ENCODE data around the gene MC5R. TPM values are rescaled to one million over a fixed set of nuclear protein-coding genes. Genes with fewer than 3 reads are reported as not detected.

The MC5R gene
- total RNA-seq, 4 donors from 2014 or later = not detected

GRCh38 chr18:13809531-13810255 is 14.3 kb upstream of the MC5R start:
- no peak overlapping the region for H3K4me3 ChIP-seq
- 50% methylated on average over 5 of the region's 5 CpGs for WGBS
- H3K27me3 ChIP-seq = no peaks in the 10 kb centered on the region
- H3K4me1 ChIP-seq = no peaks in the 10 kb centered on the region
- intact Hi-C loops (cut with DNase I) = no loop called here
- H3K27ac ChIP-seq (replicated peaks in 1 of 4) = no peak overlapping the region
- H3K36me3 ChIP-seq = no peaks in the 10 kb centered on the region
- TF ChIP-seq EP300 (IDR thresholded peaks at IDR 0.05) = no peak
- no peak for DNase-seq (ENCODE audit: extremely low spot score)
- no peaks in the 10 kb centered on the region for H3K9me3 ChIP-seq

- Histone ChIP-seq H3K27me3 (no peaks in the 10 kb centered on the region), H3K27ac (replicated peaks in 1 of 4) (no peak overlapping the region), H3K4me3 (no peak overlapping the region), H3K4me1 (no peaks in the 10 kb centered on the region), H3K36me3 (no peaks in the 10 kb centered on the region), H3K9me3 (no peaks in the 10 kb centered on the region)
- 55% methylated on average over 10 of the region's 10 CpGs for WGBS
- intact Hi-C loops (cut with DNase I) = no loop called here
- DNase-seq (ENCODE audit: extremely low spot score) = no peak
- no peak for TF ChIP-seq CTCF (IDR thresholded peaks at IDR 0.05)
- TF ChIP-seq POLR2AphosphoS5 (IDR thresholded peaks at IDR 0.05) = no peak
- TF ChIP-seq POLR2A (IDR thresholded peaks at IDR 0.05; ENCODE audit: low read depth) = no peak
- no peak for TF ChIP-seq EP300 (IDR thresholded peaks at IDR 0.05)
Measured at GRCh38 chr18:13810950-13811485, 12.9 kb upstream of the MC5R start.

- Histone ChIP-seq H3K4me1 (no peaks in the 10 kb centered on the region), H3K9me3 (no peaks in the 10 kb centered on the region), H3K4me3 (no peak overlapping the region), H3K36me3 (no peaks in the 10 kb centered on the region), H3K27ac (replicated peaks in 1 of 4) (no peak overlapping the region), H3K27me3 (no peaks in the 10 kb centered on the region)
- DNase-seq (ENCODE audit: extremely low spot score) = no peak
- intact Hi-C loops (cut with DNase I) = no loop called here
- no peak for TF ChIP-seq POLR2A (IDR thresholded peaks at IDR 0.05; ENCODE audit: low read depth)
- no peak for TF ChIP-seq POLR2AphosphoS5 (IDR thresholded peaks at IDR 0.05)
- TF ChIP-seq EP300 (IDR thresholded peaks at IDR 0.05) = no peak
- TF ChIP-seq CTCF (IDR thresholded peaks at IDR 0.05) = no peak
- WGBS = 51% methylated on average over 6 of the region's 6 CpGs
Measured at GRCh38 chr18:13811993-13812392, 12.0 kb upstream of the MC5R start.

- 21% methylated on average over 4 of the region's 4 CpGs for WGBS
- DNase-seq (ENCODE audit: extremely low spot score) = no peak
- no peaks in the 10 kb centered on the region for H3K9me3 ChIP-seq
Measured at GRCh38 chr18:13813271-13813849, 10.6 kb upstream of the MC5R start.

More at GRCh38 chr18:13813271-13813849, 10.6 kb upstream of the MC5R start:
- Histone ChIP-seq H3K4me3 (no peak overlapping the region), H3K27me3 (no peaks in the 10 kb centered on the region), H3K36me3 (no peaks in the 10 kb centered on the region), H3K27ac (replicated peaks in 1 of 4) (no peak overlapping the region), H3K4me1 (no peaks in the 10 kb centered on the region)
- TF ChIP-seq CTCF (IDR thresholded peaks at IDR 0.05) (peak; percentile 70 to 88 (median 76)), POLR2AphosphoS5 (IDR thresholded peaks at IDR 0.05) (no peak)
- intact Hi-C loops (cut with DNase I) = no loop called here
